ENCODE results near the gene SPTBN1. TPM values are rescaled to one million over a fixed set of nuclear protein-coding genes. Genes with fewer than 3 reads are reported as not detected.

SPTBN1 gene
- total and polyA plus RNA-seq, 2 of the 13 experiments (the other 11 are each of a cell fraction or from before 2014, with no cell fraction given): 123 to 299 TPM

GRCh38 chr2:54579682-54580620 is 123.8 kb downstream of the SPTBN1 start (continued):
- TF ChIP-seq MLLT10 (CRISPR knock-in tag; IDR thresholded peaks at IDR 0.05) (no peak), NONO (IDR thresholded peaks at IDR 0.05) (no peak), NONO (CRISPR knock-in tag; conservative IDR thresholded peaks at IDR 0.05) (0 out of 2 replicates have a peak, but pooled peaks have one; percentile 26), ZNF281 (CRISPR knock-in tag; IDR thresholded peaks at IDR 0.05; ENCODE audit: borderline replicate concordance) (peak; percentile 34; the same call in 1 of the 2 replicates), GATAD1 (CRISPR knock-in tag; IDR thresholded peaks at IDR 0.05) (no peak), ARID2 (CRISPR knock-in tag; IDR thresholded peaks at IDR 0.05; ENCODE audit: borderline replicate concordance) (no peak), HINFP (CRISPR knock-in tag; IDR thresholded peaks at IDR 0.05; ENCODE audit: low read depth) (no peak), CENPT (CRISPR knock-in tag; IDR thresholded peaks at IDR 0.05; ENCODE audit: low read depth) (no peak), MED1 (CRISPR knock-in tag; IDR thresholded peaks at IDR 0.05) (peak; percentile 93), FOXO1 (CRISPR knock-in tag; IDR thresholded peaks at IDR 0.05) (peak; percentile 52), ZNF383 (CRISPR knock-in tag; IDR thresholded peaks at IDR 0.05; ENCODE audit: borderline replicate concordance) (no peak), ZNF615 (CRISPR knock-in tag; IDR thresholded peaks at IDR 0.05; ENCODE audit: borderline replicate concordance) (no peak), NCOR1 (IDR thresholded peaks at IDR 0.05; ENCODE audit: borderline replicate concordance, low read length) (peak; percentile 85; the same call in 1 of the 2 replicates), MLXIP (CRISPR knock-in tag; IDR thresholded peaks at IDR 0.05; ENCODE audit: borderline replicate concordance) (no peak), U2AF1 (optimal IDR thresholded peaks at IDR 0.05; ENCODE audit: low read depth, low read length) (no peak), ZNF317 (CRISPR knock-in tag; IDR thresholded peaks at IDR 0.05) (no peak), SNAI1 (CRISPR knock-in tag; IDR thresholded peaks at IDR 0.05; ENCODE audit: borderline replicate concordance) (no peak)
